ENCODE data around the gene PSAT1. TPM values are rescaled to one million over a fixed set of nuclear protein-coding genes. Genes with fewer than 3 reads are reported as not detected.
"Not testable (repeated sequence)": the region's sequence is repeated elsewhere in the genome, so short reads cannot be mapped to it uniquely, and the experiment has no call there.

Gene PSAT1
- total RNA-seq, 1 experiment from 2014 or later, result 226 TPM

DNA sequence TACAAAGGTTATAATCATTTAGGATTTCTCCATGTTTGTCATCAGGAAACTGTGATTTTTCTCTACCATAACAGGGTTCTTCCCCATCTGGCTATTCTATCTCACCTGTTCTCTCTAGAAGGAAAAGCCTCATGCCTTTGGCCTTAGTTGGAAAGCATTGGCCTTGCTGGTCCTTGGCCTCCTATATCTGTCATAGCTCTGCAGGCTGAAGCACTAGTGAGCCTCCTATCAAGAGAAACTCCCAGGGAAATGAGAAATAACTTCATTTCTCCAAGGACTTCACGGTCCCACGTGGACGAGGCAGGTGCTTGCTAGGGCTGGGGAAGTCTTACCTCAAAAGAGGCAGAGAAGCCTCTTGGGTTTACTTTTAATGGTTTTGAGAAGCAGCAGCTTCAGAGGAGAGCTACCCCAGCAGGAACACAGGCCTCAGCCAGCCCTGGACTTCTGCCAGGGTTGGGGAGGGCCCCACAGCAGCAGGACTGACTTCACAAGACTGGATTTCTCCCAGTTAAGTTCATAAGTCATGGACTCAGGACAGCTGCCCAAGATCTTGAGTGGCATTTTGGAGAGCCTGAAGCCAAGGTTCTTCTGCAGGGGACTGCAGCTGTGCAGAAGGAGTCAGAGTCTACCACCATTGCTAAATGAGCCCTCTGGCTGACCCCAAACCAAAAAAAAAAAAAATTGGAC, 15.8 kb upstream of the PSAT1 start:
- intact Hi-C loops (cut with micrococcal nuclease), result no loop called here
- no peak for ATAC-seq

GRCh38 chr9:78284181-78284580, 12.7 kb upstream of the PSAT1 start:
- POLR2A ChIA-PET, result interaction anchor here (2.3 kb wide), 1 partner anchor 12 kb away, joined by 9 read pairs; the partner anchor contains the start of gene PSAT1
- CTCF ChIA-PET, result not testable (repeated sequence)

More for the DNA sequence above, 15.8 kb upstream of the PSAT1 start:
- ChIA-PET CTCF (no interaction called here), RAD21 (ENCODE audit: low non-redundant PET in 1 of 2, low total read pairs in 2 of 2, uncharacterized antibody in 2 of 2, unreplicated experiment in 2 of 2) (no interaction called here), POLR2A (no interaction called here)
- H3K4me3 ChIP-seq (replicated peaks in 1 of 2; ENCODE audit: low read depth in 1 of 2, low read length in 2 of 2), result no peak overlapping the region
- no peak for DNase-seq (ENCODE audit: low read depth, low spot score)
- no peak overlapping the region for H3K9ac ChIP-seq (ENCODE audit: low read length)
- H3K27me3 ChIP-seq (ENCODE audit: insufficient read depth, low read length), result no peaks in the 10 kb centered on the region
- no peaks in the 10 kb centered on the region for H3K9me2 ChIP-seq (ENCODE audit: insufficient read depth)
- BruUV-seq (replicated peaks), result no TSS peak
- H3K36me3 ChIP-seq (ENCODE audit: control insufficient read depth in 1 of 2, insufficient read depth in 2 of 2, low read length in 2 of 2), result no peaks in the 10 kb centered on the region
- H3K4me1 ChIP-seq (ENCODE audit: control insufficient read depth in 1 of 2, insufficient read depth in 2 of 2, low read length in 2 of 2), result peaks cover 0 to 2% of the 10 kb centered on the region in 2 experiments; a peak in 1 of 4 replicates
- no peak overlapping the region for H2AFZ ChIP-seq (ENCODE audit: low read depth, low read length, poor library complexity, severe bottlenecking)
- H4K20me1 ChIP-seq (ENCODE audit: insufficient read depth), result no peaks in the 10 kb centered on the region
- H3K4me2 ChIP-seq (ENCODE audit: low read length), result no peak overlapping the region
- no peaks in the 10 kb centered on the region for H3K9me3 ChIP-seq (ENCODE audit: control insufficient read depth in 1 of 2, insufficient read depth in 1 of 2, low read depth in 1 of 2, low read length in 2 of 2)
- H3K27ac ChIP-seq (ENCODE audit: low read depth, low read length), result no peak overlapping the region
- H3K79me2 ChIP-seq (ENCODE audit: insufficient read depth, low read length), result no peaks in the 10 kb centered on the region
- TF ChIP-seq ZFX (IDR thresholded peaks at IDR 0.05), result no peak
- TF ChIP-seq CEBPB (IDR thresholded peaks at IDR 0.05; ENCODE audit: low read depth), result no peak
- no peak for TF ChIP-seq REST (IDR thresholded peaks at IDR 0.05; ENCODE audit: low read depth)
- TF ChIP-seq SRF (IDR thresholded peaks at IDR 0.05; ENCODE audit: low read depth), result no peak
- TF ChIP-seq ZNF274 (IDR thresholded peaks at IDR 0.05; ENCODE audit: low read depth, low read length), result no peak
- TF ChIP-seq RAD21 (IDR thresholded peaks at IDR 0.05; ENCODE audit: low read depth), result no peak
- no peak for TF ChIP-seq ELF1 (IDR thresholded peaks at IDR 0.05; ENCODE audit: borderline replicate concordance, low read depth)
- TF ChIP-seq FOSL1 (IDR thresholded peaks at IDR 0.05; ENCODE audit: low read depth), result no peak
- TF ChIP-seq CTCF (IDR thresholded peaks at IDR 0.05 in 2 of 3, conservative IDR thresholded peaks at IDR 0.05 in 1 of 3; ENCODE audit: borderline replicate concordance in 1 of 3, insufficient read depth in 1 of 3, low read depth in 2 of 3, low read length in 2 of 3), result no peak

More at GRCh38 chr9:78284181-78284580, 12.7 kb upstream of the PSAT1 start:
- H3K36me3 ChIP-seq (ENCODE audit: control insufficient read depth in 1 of 2, insufficient read depth in 2 of 2, low read length in 2 of 2); H3K9ac ChIP-seq (ENCODE audit: low read length); H3K79me2 ChIP-seq (ENCODE audit: insufficient read depth, low read length); H3K4me2 ChIP-seq (ENCODE audit: low read length); H3K9me2 ChIP-seq (ENCODE audit: insufficient read depth); H4K20me1 ChIP-seq (ENCODE audit: insufficient read depth); H3K4me1 ChIP-seq (ENCODE audit: control insufficient read depth in 1 of 2, insufficient read depth in 2 of 2, low read length in 2 of 2); H3K4me3 ChIP-seq (replicated peaks in 1 of 2; ENCODE audit: low read depth in 1 of 2, low read length in 2 of 2); intact Hi-C loops (cut with micrococcal nuclease); RAD21 ChIA-PET (ENCODE audit: low non-redundant PET in 1 of 2, low total read pairs in 2 of 2, uncharacterized antibody in 2 of 2, unreplicated experiment in 2 of 2); H3K27me3 ChIP-seq (ENCODE audit: insufficient read depth, low read length); H3K9me3 ChIP-seq (ENCODE audit: control insufficient read depth in 1 of 2, insufficient read depth in 1 of 2, low read depth in 1 of 2, low read length in 2 of 2); ATAC-seq; H3K27ac ChIP-seq (ENCODE audit: low read depth, low read length); BruUV-seq (replicated peaks); DNase-seq (ENCODE audit: low read depth, low spot score); H2AFZ ChIP-seq (ENCODE audit: low read depth, low read length, poor library complexity, severe bottlenecking): not testable (repeated sequence)

Data from HCT116 (cell line).